NCI-H2196 (cell line): ENCODE results near the gene LELP1.
"Not testable (repeated sequence)": the region's sequence is repeated elsewhere in the genome, so short reads cannot be mapped to it uniquely, and the experiment has no call there.

Experiments used
- DNase-seq: peaks from one replicate; lab custom pipeline; 2025; ENCODE audit not compliant: unreplicated experiment; lab: John Stamatoyannopoulos, UW

Gene LELP1

GRCh38 chr1:153228491-153228890 lies 25.3 kb downstream of the LELP1 start:
- no peak for DNase-seq

- DNase-seq = not testable (repeated sequence)
Measured at GRCh38 chr1:153229076-153229829, 26.0 kb downstream of the LELP1 start.

- DNase-seq = no peak
Measured at GRCh38 chr1:153231363-153231762, 28.1 kb downstream of the LELP1 start.

DNA sequence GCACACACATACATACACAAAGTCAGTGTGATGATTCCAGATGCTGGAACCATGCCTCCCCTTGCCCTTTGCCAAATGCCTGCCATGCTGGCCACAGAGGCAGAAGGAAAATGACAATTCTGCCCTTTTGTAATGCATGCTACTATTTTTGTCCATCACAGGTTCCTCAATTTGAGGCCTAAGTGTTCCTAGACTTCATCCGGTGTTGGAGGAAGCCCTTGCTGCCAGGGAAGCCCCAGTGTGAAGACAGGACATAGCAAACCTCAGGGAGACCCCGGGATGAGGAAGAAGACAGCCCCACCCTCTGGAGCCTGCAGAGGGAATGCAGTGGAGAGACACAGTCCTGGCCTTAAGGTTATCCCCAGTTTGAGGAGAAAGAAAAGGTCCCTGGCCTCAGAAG lies 28.6 kb downstream of the LELP1 start:
- no peak for DNase-seq

DNA sequence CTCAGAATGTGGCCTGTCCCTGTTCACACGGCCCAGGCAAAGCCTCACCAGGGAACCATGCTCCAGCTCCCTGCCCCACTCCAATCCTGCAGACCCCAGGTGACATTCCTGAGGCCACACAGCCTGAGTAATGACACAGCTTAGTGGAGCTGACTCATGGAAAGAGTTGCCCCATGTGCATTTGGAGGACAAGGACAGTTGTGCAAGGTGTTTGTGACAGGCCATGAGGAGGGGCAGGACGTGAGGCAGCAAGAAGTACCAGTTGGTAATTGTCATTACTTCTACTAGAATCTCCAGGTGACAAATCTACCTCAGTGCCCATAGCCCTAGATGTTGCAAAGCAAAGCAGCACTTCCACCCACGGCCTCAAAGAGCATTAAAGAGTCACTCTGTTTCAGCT lies 29.3 kb downstream of the LELP1 start:
- DNase-seq = no peak

GRCh38 chr1:153233448-153233847 lies 30.2 kb downstream of the LELP1 start:
- no peak for DNase-seq

DNA sequence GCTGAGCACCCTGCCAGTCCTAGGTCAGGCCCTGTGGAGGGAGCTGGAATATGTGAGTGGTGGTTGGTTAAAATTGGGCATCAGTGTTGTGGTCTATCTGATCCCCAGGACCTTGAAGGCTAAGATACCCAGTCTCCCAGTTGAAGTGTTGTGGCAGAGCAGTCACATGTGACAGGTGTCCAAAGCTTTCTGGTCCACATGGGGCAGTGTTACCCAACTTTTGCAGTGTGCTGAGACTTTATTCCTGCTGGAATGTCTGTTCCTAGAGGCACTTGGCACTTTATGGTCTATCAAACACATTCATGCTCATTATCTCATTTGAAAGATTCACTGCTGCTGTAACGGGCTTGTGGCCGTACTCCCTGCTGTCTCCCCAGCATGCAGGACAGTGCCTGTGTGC lies 35.3 kb downstream of the LELP1 start:
- DNase-seq = no peak

DNA sequence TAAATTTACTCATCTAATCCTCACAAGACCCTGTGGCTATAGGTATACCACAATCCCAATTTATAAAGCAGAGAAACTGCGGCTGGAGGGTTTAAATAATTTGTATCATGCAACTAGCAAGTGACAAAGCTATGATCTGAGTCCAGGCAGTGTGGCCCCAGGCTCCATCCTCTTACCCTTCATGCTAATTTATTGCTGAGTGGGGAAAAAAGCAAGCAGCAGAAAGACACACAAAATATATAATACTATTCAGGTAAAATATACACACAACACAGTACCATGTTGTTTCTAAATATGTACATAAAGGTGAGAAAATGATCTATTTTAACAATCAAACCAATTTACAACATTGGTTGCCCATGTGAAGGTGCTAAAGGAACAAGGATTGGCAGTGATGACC lies 38.9 kb downstream of the LELP1 start:
- DNase-seq = no peak

DNA sequence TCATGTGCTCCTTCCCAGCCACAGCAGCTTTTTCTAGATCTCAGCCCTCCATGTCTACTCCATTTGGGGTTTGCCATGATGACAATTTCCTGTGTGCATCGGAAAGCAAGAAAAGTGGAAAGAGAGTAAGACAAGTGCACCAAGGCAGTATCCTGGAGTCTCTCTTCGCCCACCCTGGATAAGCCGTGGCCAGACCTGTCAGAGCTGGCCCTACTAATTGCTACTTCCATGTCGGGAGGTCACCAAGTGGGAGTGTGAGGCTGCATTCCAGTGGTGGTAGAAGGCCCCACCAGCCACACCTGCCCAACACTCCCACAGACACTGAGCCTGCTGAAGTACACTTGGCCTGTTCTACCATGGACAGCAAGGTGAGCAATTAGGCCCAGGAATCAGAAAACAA lies 42.2 kb downstream of the LELP1 start:
- no peak for DNase-seq

DNA sequence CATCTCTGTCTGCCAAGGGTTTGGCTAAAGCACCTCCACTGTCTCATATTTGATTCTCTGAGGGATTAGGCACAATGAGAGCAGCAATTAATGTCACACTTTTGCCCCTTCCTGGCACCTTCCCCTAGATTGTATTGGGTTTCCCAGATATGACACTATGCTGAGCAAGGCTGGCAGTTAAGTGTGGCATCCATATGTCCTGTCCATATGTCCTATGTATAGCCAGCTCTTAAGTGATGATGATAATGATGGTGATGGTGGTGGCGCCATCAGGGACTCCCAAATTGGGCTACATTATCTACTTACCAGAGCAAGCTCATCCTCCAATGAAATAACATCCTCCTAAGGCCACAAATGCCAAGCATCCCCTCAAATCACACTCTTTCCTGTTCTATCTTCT lies 42.8 kb downstream of the LELP1 start:
- no peak for DNase-seq

- DNase-seq = no peak
Measured at GRCh38 chr1:153246825-153247224, 43.6 kb downstream of the LELP1 start.

- DNase-seq = no peak
Measured at GRCh38 chr1:153248176-153248879, 45.1 kb downstream of the LELP1 start.

DNA sequence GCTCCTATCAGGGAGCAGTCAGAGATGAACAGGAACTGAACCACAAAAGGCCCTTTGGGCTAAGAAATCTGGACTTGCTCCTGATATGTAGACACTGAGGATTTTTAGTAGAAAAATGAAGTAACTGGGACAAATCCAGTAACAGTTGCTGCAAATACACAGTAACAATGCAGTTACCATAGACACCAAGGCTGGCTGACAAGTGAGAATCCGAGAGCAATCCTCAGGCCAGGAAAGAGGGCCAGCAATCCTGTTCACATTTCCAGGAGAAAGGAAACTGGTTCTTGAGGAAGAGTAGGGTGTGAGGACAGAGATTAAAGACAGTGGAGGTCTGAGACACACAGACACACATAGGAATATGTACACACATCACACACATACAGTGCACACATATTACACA lies 46.9 kb downstream of the LELP1 start:
- no peak for DNase-seq

DNA sequence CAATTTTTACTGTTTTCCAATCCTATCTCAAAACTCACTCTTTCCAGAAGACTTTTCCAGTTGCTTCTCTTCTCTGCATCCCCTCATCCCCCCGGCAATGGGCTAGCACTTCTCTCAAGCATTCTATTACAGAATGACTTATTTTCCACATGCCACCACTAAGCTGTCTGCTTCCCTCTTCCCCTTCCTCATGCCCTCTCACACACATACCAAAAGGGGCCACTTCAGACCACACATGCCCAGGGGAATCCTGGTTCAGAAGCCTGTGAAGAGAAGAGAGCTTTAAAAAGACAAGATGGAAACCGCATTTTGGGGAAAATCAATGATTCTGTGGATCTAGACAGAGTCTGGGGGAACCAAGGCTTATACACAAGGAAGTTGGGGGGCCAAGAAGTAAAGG lies 47.9 kb downstream of the LELP1 start:
- DNase-seq = no peak

DNA sequence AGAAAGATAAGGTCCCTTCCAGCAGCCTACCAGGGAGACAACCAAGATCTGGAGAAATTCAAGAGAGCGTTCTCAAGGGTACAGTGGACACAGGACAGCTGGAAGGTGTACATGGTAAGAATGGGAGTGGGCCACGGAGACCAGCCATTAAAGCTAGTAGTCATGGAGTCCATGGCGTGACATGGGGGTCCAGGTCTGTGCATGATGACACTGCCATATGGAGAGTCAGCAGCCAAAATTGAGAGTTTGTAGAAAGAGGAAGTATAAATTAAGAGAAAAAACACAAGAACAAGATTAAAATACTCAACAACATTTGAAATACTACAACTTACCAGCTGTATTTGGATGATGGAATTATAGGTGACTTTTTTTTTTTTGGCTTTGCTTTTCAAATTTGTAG lies 48.3 kb downstream of the LELP1 start:
- no peak for DNase-seq

DNA sequence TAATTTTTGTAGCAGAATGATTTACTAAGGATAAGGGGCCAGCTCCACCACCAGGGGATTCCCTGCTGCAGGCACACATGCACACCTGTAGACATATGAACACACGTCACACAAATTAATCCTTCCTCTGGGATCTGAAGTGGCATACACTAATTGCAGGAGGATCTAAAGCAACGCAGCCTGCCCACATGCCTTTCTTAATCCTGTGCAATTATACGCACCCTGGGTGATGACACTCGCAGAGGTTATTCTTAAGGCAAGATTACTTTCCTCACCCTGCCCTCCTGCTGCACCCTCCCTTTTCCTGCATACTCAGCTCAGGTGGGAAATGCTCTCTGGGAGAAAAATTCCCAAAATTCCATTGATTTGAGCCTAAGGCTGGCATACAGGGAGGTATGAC lies 48.8 kb downstream of the LELP1 start:
- DNase-seq = no peak

GRCh38 chr1:153253076-153253475 lies 49.8 kb downstream of the LELP1 start:
- no peak for DNase-seq

GRCh38 chr1:153253693-153254092 lies 50.5 kb downstream of the LELP1 start:
- DNase-seq = no peak
